Measurements from ENCODE around the gene INTS7.

The INTS7 gene, protein sequence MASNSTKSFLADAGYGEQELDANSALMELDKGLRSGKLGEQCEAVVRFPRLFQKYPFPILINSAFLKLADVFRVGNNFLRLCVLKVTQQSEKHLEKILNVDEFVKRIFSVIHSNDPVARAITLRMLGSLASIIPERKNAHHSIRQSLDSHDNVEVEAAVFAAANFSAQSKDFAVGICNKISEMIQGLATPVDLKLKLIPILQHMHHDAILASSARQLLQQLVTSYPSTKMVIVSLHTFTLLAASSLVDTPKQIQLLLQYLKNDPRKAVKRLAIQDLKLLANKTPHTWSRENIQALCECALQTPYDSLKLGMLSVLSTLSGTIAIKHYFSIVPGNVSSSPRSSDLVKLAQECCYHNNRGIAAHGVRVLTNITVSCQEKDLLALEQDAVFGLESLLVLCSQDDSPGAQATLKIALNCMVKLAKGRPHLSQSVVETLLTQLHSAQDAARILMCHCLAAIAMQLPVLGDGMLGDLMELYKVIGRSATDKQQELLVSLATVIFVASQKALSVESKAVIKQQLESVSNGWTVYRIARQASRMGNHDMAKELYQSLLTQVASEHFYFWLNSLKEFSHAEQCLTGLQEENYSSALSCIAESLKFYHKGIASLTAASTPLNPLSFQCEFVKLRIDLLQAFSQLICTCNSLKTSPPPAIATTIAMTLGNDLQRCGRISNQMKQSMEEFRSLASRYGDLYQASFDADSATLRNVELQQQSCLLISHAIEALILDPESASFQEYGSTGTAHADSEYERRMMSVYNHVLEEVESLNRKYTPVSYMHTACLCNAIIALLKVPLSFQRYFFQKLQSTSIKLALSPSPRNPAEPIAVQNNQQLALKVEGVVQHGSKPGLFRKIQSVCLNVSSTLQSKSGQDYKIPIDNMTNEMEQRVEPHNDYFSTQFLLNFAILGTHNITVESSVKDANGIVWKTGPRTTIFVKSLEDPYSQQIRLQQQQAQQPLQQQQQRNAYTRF

DNA sequence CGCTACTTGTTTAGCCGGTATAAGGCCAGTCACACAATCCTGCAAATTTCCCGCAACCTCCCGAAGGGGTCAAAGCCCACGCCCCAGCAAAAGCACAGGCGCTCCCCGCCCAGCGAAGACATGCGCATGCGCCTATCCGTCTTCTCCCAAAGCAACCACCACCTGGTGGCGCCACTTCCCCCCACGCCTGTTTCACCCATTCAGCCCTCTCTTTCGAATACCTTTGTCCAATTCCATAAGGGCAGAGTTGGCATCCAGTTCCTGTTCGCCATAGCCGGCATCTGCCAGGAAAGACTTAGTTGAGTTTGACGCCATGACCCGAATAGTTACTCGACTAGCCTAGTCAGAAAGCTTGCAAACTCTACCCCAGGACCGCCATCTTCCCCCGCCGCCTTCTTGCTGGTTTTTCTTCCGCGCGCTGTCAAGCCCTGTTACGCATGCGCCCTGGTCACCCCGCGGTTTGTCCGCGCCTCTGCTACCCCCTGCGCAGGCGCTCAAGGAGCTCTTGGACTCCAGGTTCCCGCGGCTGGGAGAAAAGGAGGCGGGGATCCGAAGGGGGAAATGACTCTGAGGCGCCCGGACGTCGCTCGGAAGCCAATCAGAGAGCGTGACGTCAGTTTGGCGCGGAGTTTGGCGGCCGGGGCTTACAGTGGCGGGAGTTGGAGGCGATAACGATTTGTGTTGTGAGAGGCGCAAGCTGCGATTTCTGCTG is at the start of gene INTS7, which contains the start of gene DTL:
Gene INTS7, minus strand, starts transcription at position 435 of the 712 bp plus-strand sequence. Its CDS starts 120 bp downstream, at position 315.
Gene DTL, plus strand, starts transcription at position 626 of the 712 bp plus-strand sequence. CDS start 143 bp downstream, outside the sequence.
- peak; percentile 83 for ATAC-seq
- TF ChIP-seq, protein P1, sequence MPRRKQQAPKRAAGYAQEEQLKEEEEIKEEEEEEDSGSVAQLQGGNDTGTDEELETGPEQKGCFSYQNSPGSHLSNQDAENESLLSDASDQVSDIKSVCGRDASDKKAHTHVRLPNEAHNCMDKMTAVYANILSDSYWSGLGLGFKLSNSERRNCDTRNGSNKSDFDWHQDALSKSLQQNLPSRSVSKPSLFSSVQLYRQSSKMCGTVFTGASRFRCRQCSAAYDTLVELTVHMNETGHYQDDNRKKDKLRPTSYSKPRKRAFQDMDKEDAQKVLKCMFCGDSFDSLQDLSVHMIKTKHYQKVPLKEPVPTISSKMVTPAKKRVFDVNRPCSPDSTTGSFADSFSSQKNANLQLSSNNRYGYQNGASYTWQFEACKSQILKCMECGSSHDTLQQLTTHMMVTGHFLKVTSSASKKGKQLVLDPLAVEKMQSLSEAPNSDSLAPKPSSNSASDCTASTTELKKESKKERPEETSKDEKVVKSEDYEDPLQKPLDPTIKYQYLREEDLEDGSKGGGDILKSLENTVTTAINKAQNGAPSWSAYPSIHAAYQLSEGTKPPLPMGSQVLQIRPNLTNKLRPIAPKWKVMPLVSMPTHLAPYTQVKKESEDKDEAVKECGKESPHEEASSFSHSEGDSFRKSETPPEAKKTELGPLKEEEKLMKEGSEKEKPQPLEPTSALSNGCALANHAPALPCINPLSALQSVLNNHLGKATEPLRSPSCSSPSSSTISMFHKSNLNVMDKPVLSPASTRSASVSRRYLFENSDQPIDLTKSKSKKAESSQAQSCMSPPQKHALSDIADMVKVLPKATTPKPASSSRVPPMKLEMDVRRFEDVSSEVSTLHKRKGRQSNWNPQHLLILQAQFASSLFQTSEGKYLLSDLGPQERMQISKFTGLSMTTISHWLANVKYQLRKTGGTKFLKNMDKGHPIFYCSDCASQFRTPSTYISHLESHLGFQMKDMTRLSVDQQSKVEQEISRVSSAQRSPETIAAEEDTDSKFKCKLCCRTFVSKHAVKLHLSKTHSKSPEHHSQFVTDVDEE (CRISPR knock-in tag; IDR thresholded peaks at IDR 0.05), result no peak
- TF ChIP-seq, protein P2, sequence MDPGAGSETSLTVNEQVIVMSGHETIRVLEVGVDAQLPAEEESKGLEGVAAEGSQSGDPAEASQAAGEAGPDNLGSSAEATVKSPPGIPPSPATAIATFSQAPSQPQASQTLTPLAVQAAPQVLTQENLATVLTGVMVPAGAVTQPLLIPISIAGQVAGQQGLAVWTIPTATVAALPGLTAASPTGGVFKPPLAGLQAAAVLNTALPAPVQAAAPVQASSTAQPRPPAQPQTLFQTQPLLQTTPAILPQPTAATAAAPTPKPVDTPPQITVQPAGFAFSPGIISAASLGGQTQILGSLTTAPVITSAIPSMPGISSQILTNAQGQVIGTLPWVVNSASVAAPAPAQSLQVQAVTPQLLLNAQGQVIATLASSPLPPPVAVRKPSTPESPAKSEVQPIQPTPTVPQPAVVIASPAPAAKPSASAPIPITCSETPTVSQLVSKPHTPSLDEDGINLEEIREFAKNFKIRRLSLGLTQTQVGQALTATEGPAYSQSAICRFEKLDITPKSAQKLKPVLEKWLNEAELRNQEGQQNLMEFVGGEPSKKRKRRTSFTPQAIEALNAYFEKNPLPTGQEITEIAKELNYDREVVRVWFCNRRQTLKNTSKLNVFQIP (CRISPR knock-in tag; IDR thresholded peaks at IDR 0.05; ENCODE audit: borderline replicate concordance, low read depth), result peak; percentile 69; the same call in 1 of the 2 replicates

DNA sequence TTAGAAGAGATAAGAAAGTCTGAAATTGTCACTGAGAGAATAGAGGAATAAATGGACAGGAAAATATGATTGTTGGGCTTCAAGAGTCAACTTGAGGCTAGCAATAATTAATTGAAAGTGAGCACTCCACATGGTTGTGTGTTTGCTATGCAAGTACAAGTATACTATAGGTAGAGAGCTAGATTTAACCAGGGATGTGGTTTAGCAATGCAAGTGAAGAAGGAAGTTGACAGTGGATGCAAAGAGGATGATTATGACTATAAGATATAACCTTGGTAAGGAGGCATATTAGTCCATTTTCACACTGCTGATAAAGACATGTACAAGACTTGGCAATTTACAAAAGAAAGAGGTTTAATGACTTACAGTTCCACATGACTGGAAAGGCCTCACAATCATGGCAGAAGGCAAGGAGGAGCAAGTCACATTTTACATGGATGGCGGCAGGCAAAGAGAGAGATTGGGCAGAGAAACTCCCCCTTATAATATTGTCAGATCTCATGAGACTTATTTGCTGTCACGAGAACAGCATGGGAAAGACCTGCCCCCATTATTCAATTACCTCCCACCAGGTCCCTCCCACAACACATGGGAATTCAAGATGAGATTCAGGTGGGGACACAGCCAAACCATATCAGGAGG is 47.5 kb upstream of the INTS7 start:
- no peak for TF ChIP-seq ARNTL (CRISPR knock-in tag; IDR thresholded peaks at IDR 0.05; ENCODE audit: borderline replicate concordance, low read depth)
- TF ChIP-seq, protein P2 (CRISPR knock-in tag; IDR thresholded peaks at IDR 0.05; ENCODE audit: borderline replicate concordance, low read depth), result no peak
- no peak for TF ChIP-seq BACH2 (CRISPR knock-in tag; IDR thresholded peaks at IDR 0.05; ENCODE audit: borderline replicate concordance)
- no peak for TF ChIP-seq PPARA (CRISPR knock-in tag; IDR thresholded peaks at IDR 0.05; ENCODE audit: borderline replicate concordance)
- TF ChIP-seq ZNF8 (CRISPR knock-in tag; IDR thresholded peaks at IDR 0.05), result no peak
- ATAC-seq, result no peak

DNA sequence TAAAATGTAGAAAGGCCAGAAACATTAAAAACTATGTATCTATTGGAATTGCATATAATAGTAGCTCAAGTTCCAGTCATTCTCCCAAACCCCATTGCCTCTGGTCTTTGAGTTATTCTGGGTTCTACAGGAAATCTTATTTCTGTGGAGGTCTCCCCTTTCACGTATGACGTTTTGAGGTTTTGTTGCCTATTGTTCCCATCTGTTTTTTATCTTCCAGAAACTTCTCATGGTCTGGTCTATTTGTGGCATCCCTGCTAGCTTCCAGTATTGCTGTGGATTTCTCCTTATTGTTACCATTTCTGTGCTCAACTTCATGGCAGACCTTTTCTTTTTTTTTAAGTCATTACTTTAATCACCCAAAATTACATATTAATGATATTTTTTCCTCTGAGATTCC is 43.5 kb upstream of the INTS7 start:
- TF ChIP-seq TOX (CRISPR knock-in tag; IDR thresholded peaks at IDR 0.05; ENCODE audit: borderline replicate concordance), result no peak
- TF ChIP-seq ZC3H10 (CRISPR knock-in tag; IDR thresholded peaks at IDR 0.05), result no peak
- TF ChIP-seq, protein P3, sequence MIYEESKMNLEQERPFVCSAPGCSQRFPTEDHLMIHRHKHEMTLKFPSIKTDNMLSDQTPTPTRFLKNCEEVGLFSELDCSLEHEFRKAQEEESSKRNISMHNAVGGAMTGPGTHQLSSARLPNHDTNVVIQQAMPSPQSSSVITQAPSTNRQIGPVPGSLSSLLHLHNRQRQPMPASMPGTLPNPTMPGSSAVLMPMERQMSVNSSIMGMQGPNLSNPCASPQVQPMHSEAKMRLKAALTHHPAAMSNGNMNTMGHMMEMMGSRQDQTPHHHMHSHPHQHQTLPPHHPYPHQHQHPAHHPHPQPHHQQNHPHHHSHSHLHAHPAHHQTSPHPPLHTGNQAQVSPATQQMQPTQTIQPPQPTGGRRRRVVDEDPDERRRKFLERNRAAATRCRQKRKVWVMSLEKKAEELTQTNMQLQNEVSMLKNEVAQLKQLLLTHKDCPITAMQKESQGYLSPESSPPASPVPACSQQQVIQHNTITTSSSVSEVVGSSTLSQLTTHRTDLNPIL (CRISPR knock-in tag; IDR thresholded peaks at IDR 0.05; ENCODE audit: low read depth), result no peak
- TF ChIP-seq RARB (CRISPR knock-in tag; IDR thresholded peaks at IDR 0.05), result no peak
- TF ChIP-seq ZNF565 (CRISPR knock-in tag; conservative IDR thresholded peaks at IDR 0.05; ENCODE audit: low read depth), result no peak
- no peak for TF ChIP-seq OSR1 (CRISPR knock-in tag; IDR thresholded peaks at IDR 0.05)
- TF ChIP-seq BACH2 (CRISPR knock-in tag; IDR thresholded peaks at IDR 0.05; ENCODE audit: borderline replicate concordance), result no peak
- no peak for TF ChIP-seq ESRRG (CRISPR knock-in tag; IDR thresholded peaks at IDR 0.05)
- TF ChIP-seq ZFP3 (CRISPR knock-in tag; IDR thresholded peaks at IDR 0.05), result no peak
- no peak for TF ChIP-seq PPARA (CRISPR knock-in tag; IDR thresholded peaks at IDR 0.05; ENCODE audit: borderline replicate concordance)
- no peak for TF ChIP-seq TCF4 (CRISPR knock-in tag; IDR thresholded peaks at IDR 0.05; ENCODE audit: borderline replicate concordance)
- ATAC-seq, result no peak

All from SK-N-SH treated with all-trans-retinoic acid at 6 μM for 48 hours (cell line).